ENCODE measurements around the gene NTRK2.

- TF ChIP-seq, protein P1, sequence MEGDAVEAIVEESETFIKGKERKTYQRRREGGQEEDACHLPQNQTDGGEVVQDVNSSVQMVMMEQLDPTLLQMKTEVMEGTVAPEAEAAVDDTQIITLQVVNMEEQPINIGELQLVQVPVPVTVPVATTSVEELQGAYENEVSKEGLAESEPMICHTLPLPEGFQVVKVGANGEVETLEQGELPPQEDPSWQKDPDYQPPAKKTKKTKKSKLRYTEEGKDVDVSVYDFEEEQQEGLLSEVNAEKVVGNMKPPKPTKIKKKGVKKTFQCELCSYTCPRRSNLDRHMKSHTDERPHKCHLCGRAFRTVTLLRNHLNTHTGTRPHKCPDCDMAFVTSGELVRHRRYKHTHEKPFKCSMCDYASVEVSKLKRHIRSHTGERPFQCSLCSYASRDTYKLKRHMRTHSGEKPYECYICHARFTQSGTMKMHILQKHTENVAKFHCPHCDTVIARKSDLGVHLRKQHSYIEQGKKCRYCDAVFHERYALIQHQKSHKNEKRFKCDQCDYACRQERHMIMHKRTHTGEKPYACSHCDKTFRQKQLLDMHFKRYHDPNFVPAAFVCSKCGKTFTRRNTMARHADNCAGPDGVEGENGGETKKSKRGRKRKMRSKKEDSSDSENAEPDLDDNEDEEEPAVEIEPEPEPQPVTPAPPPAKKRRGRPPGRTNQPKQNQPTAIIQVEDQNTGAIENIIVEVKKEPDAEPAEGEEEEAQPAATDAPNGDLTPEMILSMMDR (conservative IDR thresholded peaks at IDR 0.05 in 1 of 2, IDR thresholded peaks at IDR 0.05 in 1 of 2; ENCODE audit: extremely low read depth in 1 of 2, insufficient read depth in 1 of 2, low read depth in 1 of 2, low read length in 2 of 2): no peak
- TF ChIP-seq EZH2 (IDR thresholded peaks at IDR 0.05; ENCODE audit: borderline replicate concordance, low read length): no peak
These were observed 103.0 kb downstream of the NTRK2 start for GRCh38 chr9:84772511-84772910.

Measured in mammary epithelial cell (primary cell).